ENCODE data around the gene SFXN4.
"Not testable (repeated sequence)": the region's sequence is repeated elsewhere in the genome, so short reads cannot be mapped to it uniquely, and the experiment has no call there.

The SFXN4 gene

GRCh38 chr10:119201233-119201632 lies 35.7 kb upstream of the SFXN4 start:
- DNase-seq = no peak
- H3K4me1 Mint-ChIP-seq = peaks cover 29% of the 10 kb centered on the region

DNA sequence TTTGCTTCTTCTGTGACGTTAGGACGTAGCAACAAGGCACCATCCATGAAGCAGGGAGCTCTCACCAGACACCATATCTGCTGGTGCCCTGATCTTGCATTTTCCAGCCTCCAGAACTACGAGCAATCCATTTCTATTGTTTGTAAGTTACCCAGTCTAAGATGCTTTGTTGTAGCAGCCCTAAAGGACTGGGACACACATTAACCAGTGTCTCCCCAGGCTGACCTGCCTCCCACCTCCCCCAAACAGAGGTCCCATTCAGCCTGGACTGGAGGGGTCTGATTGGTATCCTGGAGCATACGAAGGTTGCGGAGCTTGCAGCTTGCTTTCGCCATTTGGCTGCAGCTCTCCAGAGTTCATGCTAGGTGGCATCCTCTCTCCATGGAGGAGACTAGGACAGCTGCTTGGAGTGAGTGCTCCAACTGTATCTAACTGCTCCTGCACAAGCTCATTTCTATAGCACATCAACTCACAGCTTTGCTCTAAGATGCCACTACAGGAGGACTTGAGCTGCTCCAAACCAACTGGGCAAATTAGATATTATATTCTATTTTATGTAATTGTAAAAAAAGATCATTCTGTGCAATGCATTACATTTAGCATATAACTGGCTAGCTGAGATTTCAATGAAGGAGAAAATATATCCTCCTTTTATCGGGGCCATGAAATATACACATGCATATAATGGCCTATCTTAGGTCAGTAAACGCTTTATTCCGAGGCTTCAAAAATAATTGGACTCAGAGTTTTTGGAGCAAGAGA lies 33.9 kb upstream of the SFXN4 start:
- Mint-ChIP-seq H3K36me3 (ENCODE audit: low read depth) (no peaks in the 10 kb centered on the region), H3K4me1 (peaks cover 24% of the 10 kb centered on the region), H3K4me3 (no peak overlapping the region), H3K27ac (no peak overlapping the region), H3K9me3 (no peaks in the 10 kb centered on the region), H3K27me3 (peaks cover 2% of the 10 kb centered on the region)
- DNase-seq = peak; percentile 41
- ATAC-seq = peak; percentile 68

More at GRCh38 chr10:119201233-119201632, 35.7 kb upstream of the SFXN4 start:
- no peak overlapping the region for H3K4me3 Mint-ChIP-seq
- ATAC-seq = no peak
- no peaks in the 10 kb centered on the region for H3K9me3 Mint-ChIP-seq
- H3K27ac Mint-ChIP-seq = no peak overlapping the region
- no peaks in the 10 kb centered on the region for H3K36me3 Mint-ChIP-seq (ENCODE audit: low read depth)
- H3K27me3 Mint-ChIP-seq = peaks cover 2% of the 10 kb centered on the region

- no peaks in the 10 kb centered on the region for H3K36me3 Mint-ChIP-seq (ENCODE audit: low read depth)
- H3K4me3 Mint-ChIP-seq = no peak overlapping the region
- no peaks in the 10 kb centered on the region for H3K9me3 Mint-ChIP-seq
- H3K27me3 Mint-ChIP-seq = peaks cover 2% of the 10 kb centered on the region
- ATAC-seq (no peak), DNase-seq (peak; percentile 47)
- peaks cover 24% of the 10 kb centered on the region for H3K4me1 Mint-ChIP-seq
- H3K27ac Mint-ChIP-seq = peak overlapping the region; percentile 84
These were observed 32.9 kb upstream of the SFXN4 start for GRCh38 chr10:119198438-119198837.

- DNase-seq (no peak), ATAC-seq (peak; percentile 86)
- Mint-ChIP-seq H3K4me3 (peak overlapping the region; percentile 24), H3K36me3 (ENCODE audit: low read depth) (no peaks in the 10 kb centered on the region), H3K27me3 (peaks cover 2% of the 10 kb centered on the region), H3K9me3 (no peaks in the 10 kb centered on the region), H3K4me1 (peaks cover 24% of the 10 kb centered on the region), H3K27ac (peak overlapping the region; percentile 84)
These were observed 32.4 kb upstream of the SFXN4 start for GRCh38 chr10:119197921-119198320.

DNA sequence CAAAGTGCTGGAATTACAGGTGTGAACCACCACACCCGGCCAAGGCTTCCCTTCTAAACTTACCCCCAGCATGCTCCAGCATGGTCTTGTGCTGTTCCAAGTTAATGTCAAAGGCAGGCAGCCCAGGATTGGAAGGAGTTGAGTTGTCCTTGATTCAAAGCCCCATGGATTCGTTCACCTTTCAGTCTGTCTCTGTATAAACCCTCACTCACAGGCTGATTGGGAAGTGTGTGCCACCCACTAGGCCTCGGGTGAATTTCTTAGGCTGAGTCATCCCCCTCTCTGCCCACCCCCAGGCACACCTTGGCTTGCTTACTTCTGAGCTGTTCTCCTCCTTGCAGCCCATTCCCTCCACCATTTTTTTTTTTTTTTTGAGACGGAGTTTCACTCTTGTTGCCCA lies 26.4 kb upstream of the SFXN4 start:
- H3K36me3 Mint-ChIP-seq (ENCODE audit: low read depth) = no peaks in the 10 kb centered on the region
- H3K27me3 Mint-ChIP-seq = peaks cover 4% of the 10 kb centered on the region
- ATAC-seq = peak; percentile 85
- no peaks in the 10 kb centered on the region for H3K9me3 Mint-ChIP-seq
- no peak for DNase-seq
- H3K27ac Mint-ChIP-seq = no peak overlapping the region
- no peak overlapping the region for H3K4me3 Mint-ChIP-seq
- peaks cover 27% of the 10 kb centered on the region for H3K4me1 Mint-ChIP-seq

DNA sequence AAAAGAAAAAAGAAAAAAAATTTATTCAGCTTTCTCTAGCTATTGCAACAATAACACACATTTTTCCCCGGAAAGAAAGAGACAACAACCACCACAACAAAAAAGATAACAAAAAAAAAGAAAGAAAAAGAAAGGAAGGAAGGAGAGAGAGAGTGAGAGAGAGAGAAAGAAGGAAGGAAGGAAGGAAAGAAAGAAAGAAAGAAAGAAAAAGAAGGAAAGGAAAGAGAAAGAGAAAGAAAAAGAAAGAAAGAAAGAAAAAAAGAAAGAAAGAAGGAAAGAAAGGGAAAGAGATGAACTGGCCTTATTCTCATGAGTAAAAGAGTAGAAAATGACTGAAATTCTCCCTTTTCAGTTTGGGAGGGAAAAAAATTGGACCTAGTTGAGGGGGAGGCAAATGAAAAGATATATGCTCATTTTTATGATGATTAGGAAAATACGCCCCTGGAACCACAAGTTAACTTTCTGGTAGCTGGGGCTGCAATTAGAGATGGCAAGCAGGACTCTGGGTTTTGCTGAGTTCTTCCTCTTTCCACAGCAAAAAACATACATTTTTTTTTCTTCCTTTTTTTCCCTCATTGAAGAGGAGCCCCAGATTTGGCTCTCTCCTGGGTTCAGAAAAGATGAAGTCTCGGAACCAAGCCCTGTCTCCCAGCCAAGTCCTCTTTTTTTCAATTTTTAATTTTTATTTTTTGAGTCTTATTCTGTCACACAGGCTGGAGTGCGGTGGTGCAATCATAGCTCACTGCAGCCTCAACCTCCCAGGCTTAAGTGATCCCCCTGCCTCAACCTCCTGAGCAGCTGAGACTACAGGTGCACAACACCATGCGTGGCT lies 25.7 kb upstream of the SFXN4 start:
- peaks cover 27% of the 10 kb centered on the region for H3K4me1 Mint-ChIP-seq
- no peaks in the 10 kb centered on the region for H3K9me3 Mint-ChIP-seq
- no peak overlapping the region for H3K27ac Mint-ChIP-seq
- H3K4me3 Mint-ChIP-seq = no peak overlapping the region
- DNase-seq = no peak
- H3K36me3 Mint-ChIP-seq (ENCODE audit: low read depth) = no peaks in the 10 kb centered on the region
- ATAC-seq = no peak
- peaks cover 4% of the 10 kb centered on the region for H3K27me3 Mint-ChIP-seq

- H3K27ac Mint-ChIP-seq = no peak overlapping the region
- no peaks in the 10 kb centered on the region for H3K36me3 Mint-ChIP-seq (ENCODE audit: low read depth)
- DNase-seq (no peak), ATAC-seq (no peak)
- H3K9me3 Mint-ChIP-seq = no peaks in the 10 kb centered on the region
- H3K4me1 Mint-ChIP-seq = peaks cover 27% of the 10 kb centered on the region
- peaks cover 4% of the 10 kb centered on the region for H3K27me3 Mint-ChIP-seq
- H3K4me3 Mint-ChIP-seq = no peak overlapping the region
These were observed 24.8 kb upstream of the SFXN4 start for GRCh38 chr10:119190353-119190752.

GRCh38 chr10:119189811-119190282 lies 24.3 kb upstream of the SFXN4 start:
- Mint-ChIP-seq H3K4me3 (no peak overlapping the region), H3K27ac (no peak overlapping the region), H3K36me3 (ENCODE audit: low read depth) (no peaks in the 10 kb centered on the region), H3K27me3 (peaks cover 4% of the 10 kb centered on the region), H3K4me1 (peaks cover 27% of the 10 kb centered on the region), H3K9me3 (no peaks in the 10 kb centered on the region)
- ATAC-seq (peak; percentile 29), DNase-seq (no peak)

DNA sequence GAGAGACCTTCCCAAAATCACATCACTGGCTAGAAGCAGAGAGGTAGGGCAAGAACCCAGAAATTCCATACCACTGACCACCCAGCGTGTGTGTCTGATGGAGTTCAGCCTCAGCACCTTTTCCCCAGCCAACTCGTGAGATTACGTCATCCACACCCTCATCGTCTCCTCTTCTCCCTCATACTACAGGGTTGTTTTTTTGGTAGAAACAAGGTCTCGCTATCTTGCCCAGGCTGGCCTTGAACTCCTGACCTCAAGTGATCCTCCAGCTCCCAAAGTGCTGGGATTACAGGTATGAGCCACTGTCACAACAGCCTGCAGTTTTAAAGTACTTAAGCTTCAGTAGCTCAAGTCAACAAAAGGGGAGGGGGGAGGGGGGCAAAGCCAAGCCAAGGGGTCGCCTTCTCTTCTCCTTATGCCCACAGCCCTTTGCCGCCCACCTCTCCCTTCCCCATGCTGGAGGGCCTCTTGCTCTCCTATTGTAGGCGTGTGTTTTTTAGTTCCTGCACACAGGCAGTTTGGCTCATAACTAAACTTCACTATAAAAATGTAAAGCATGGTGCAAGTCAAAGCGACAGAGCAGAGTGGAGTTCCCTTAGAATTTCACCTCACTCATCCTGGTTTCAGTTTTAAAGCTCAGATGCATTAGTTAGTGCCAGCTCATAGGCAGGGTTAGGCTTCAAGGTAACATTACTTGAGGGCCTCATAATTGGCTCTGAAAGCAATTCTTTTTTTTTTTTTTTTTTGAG lies 18.3 kb upstream of the SFXN4 start:
- Mint-ChIP-seq H3K4me3 (no peak overlapping the region), H3K27ac (no peak overlapping the region), H3K27me3 (peaks cover 4% of the 10 kb centered on the region), H3K4me1 (peaks cover 19% of the 10 kb centered on the region), H3K36me3 (ENCODE audit: low read depth) (no peaks in the 10 kb centered on the region), H3K9me3 (no peaks in the 10 kb centered on the region)
- DNase-seq (no peak), ATAC-seq (peak; percentile 57)

- H3K27ac Mint-ChIP-seq, ATAC-seq, H3K9me3 Mint-ChIP-seq, DNase-seq, H3K27me3 Mint-ChIP-seq, H3K4me3 Mint-ChIP-seq: not testable (repeated sequence)
- H3K4me1 Mint-ChIP-seq = peaks cover 44% of the 10 kb centered on the region
- peaks cover 17% of the 10 kb centered on the region for H3K36me3 Mint-ChIP-seq (ENCODE audit: low read depth)
These were observed 15.4 kb upstream of the SFXN4 start for GRCh38 chr10:119180850-119181400.

GRCh38 chr10:119178372-119179119 lies 13.0 kb upstream of the SFXN4 start, which contains the start of gene PRDX3:
Gene PRDX3, minus strand, starts transcription at chr10:119178812. Its CDS starts 22 bp downstream, at chr10:119178790.
- Mint-ChIP-seq H3K4me1 (peaks cover 44% of the 10 kb centered on the region), H3K9me3 (no peaks in the 10 kb centered on the region), H3K36me3 (ENCODE audit: low read depth) (peaks cover 25% of the 10 kb centered on the region), H3K27me3 (no peaks in the 10 kb centered on the region), H3K27ac (peak within 1 kb of the TSS; percentile 100), H3K4me3 (peak within 1 kb of the TSS; percentile 99)
- DNase-seq (peak; percentile 97), ATAC-seq (peak; percentile 91)

GRCh38 chr10:119177708-119178371 lies 12.3 kb upstream of the SFXN4 start:
- Mint-ChIP-seq H3K4me1 (peaks cover 43% of the 10 kb centered on the region), H3K27ac (peak overlapping the region; percentile 100), H3K4me3 (peak overlapping the region; percentile 99), H3K27me3 (no peaks in the 10 kb centered on the region), H3K36me3 (ENCODE audit: low read depth) (peaks cover 29% of the 10 kb centered on the region), H3K9me3 (no peaks in the 10 kb centered on the region)
- ATAC-seq (peak; percentile 50), DNase-seq (peak; percentile 41)

GRCh38 chr10:119176166-119176565 lies 10.7 kb upstream of the SFXN4 start:
- Mint-ChIP-seq H3K27ac (peak overlapping the region; percentile 69), H3K36me3 (ENCODE audit: low read depth) (peaks cover 43% of the 10 kb centered on the region), H3K9me3 (no peaks in the 10 kb centered on the region), H3K4me3 (peak overlapping the region; percentile 99), H3K27me3 (no peaks in the 10 kb centered on the region), H3K4me1 (peaks cover 43% of the 10 kb centered on the region)
- no peak for DNase-seq
- ATAC-seq = no peak

All from activated naive CD8-positive, alpha-beta T cell treated with anti-CD3 and anti-CD28 coated beads, Interleukin-2, amount 50 U/mL, for 24 hours (primary cell).